K562 (cell line): Measurements from ENCODE around the gene DNASE1L1. TPM values are rescaled to one million over a fixed set of nuclear protein-coding genes. Genes with fewer than 3 reads are reported as not detected.

ENCODE experiments used
- BMI1 ChIP-seq: fragments of 150-350 bp; IDR thresholded peaks from 2 replicates; pipeline ENCODE4 v1.6.1; 2014; ENCODE audit warnings: low read length
- CBX2 ChIP-seq: fragments of 200-600 bp; sonication (generic); IDR thresholded peaks from one replicate; pipeline ENCODE4 v1.6.1; 2012; ENCODE audit warnings: mild to moderate bottlenecking, low read length, inconsistent platforms; ENCODE audit not compliant: insufficient read depth, poor library complexity, severe bottlenecking
- CTBP1 ChIP-seq: fragments of 450-650 bp; IDR thresholded peaks from 2 replicates; pipeline ENCODE4 v1.6.1; 2016; ENCODE audit warnings: borderline replicate concordance
- EP400 ChIP-seq: fragments of 450-650 bp; IDR thresholded peaks from 2 replicates; pipeline ENCODE4 v1.6.1; 2017; ENCODE audit warnings: antibody characterized with exemption, mild to moderate bottlenecking, moderate library complexity
- PPARD ChIP-seq: fragments of 250-450 bp; sonication (Bioruptor Pico); IDR thresholded peaks from 2 replicates; pipeline ENCODE4 v1.8.0; 2022; ENCODE audit warnings: inconsistent platforms, mild to moderate bottlenecking, moderate library complexity
- SETDB1 ChIP-seq: IDR thresholded peaks from one replicate; pipeline ENCODE4 v1.6.1; 2012; ENCODE audit warnings: low read length, control low read depth, inconsistent platforms
- SLC30A9 ChIP-seq: fragments of 250-450 bp; sonication (Bioruptor Pico); IDR thresholded peaks from 2 replicates; pipeline ENCODE4 v1.8.0; 2022; ENCODE audit warnings: mild to moderate bottlenecking, moderate library complexity
- SMAD4 ChIP-seq: fragments of 250-450 bp; sonication (Bioruptor Pico); conservative IDR thresholded peaks from 2 replicates; pipeline ENCODE4 v1.8.0; 2021; ENCODE audit warnings: inconsistent platforms, mild to moderate bottlenecking, moderate library complexity
- TEAD1 ChIP-seq, 2 experiments: fragments of 450-650 bp in 1 of 2; sonication (generic) in 1 of 2; formaldehyde crosslinking; IDR thresholded peaks; 2 replicates each; pipeline versions ENCODE4 v1.4.0 to v1.8.0; 2020 to 2022; ENCODE audit warnings: mild to moderate bottlenecking in 2 of 2, missing genetic modification reagents in 1 of 2
- TEAD4 ChIP-seq, 2 experiments: sonication (generic) in 1 of 2; formaldehyde crosslinking in 1 of 2; IDR thresholded peaks; 2 replicates each; pipeline versions ENCODE4 v1.6.1 to v1.8.0; 2012 to 2022; ENCODE audit warnings: borderline replicate concordance in 1 of 2, inconsistent platforms in 1 of 2, low read length in 1 of 2, mild to moderate bottlenecking in 1 of 2, missing genetic modification reagents in 1 of 2
- U2AF2 ChIP-seq: fragments of 200-400 bp; formaldehyde crosslinking; optimal IDR thresholded peaks from 2 replicates; pipeline ENCODE3; 2017; ENCODE audit warnings: low read depth, mild to moderate bottlenecking, low read length
- YBX1 ChIP-seq: fragments of 450-650 bp; IDR thresholded peaks from 2 replicates; pipeline ENCODE4 v1.7.1; 2016; ENCODE audit warnings: mild to moderate bottlenecking
- ZBTB34 ChIP-seq: fragments of 250-450 bp; sonication (Bioruptor Pico); IDR thresholded peaks from 2 replicates; pipeline ENCODE4 v1.8.0; 2021; ENCODE audit warnings: mild to moderate bottlenecking, moderate library complexity
- ZNF41 ChIP-seq: fragments of 250-450 bp; sonication (Bioruptor Pico); conservative IDR thresholded peaks from 2 replicates; pipeline ENCODE4 v1.4.0; 2020; ENCODE audit warnings: mild to moderate bottlenecking
- polyA plus RNA-seq, 8 experiments: library from polyadenylated mRNA; depleted of rRNA in 4 of 8; stranded (reverse) in 5 of 8; unstranded in 3 of 8; fragments of >200 nt; fragmentation: Nextera tagmentation in 2 of 8; fragmentation: Illumina TruSeq in 1 of 8; extraction: Ambion mirVana in 2 of 8; extraction: Trizol in 1 of 8; gene quantifications; 2 replicates each; pipeline versions ENCODE4 v1.2.1 to v1.2.3, GENCODE V29; 2011 to 2014; ENCODE audit warnings: inconsistent platforms in 1 of 8, missing spikeins in 1 of 8
- total RNA-seq, 7 experiments: library from RNA; depleted of rRNA in 6 of 7; stranded (reverse); fragments of >200 nt in 6 of 7; fragmentation: Illumina TruSeq in 2 of 7; extraction: Trizol in 2 of 7; gene quantifications; 2 replicates each; pipeline versions ENCODE4 v1.2.1 to v1.2.3, GENCODE V29; 2011 to 2021; ENCODE audit warnings: low replicate concordance in 1 of 7
- TF ChIP-seq, protein P1 (sequence below): sonication (generic); formaldehyde crosslinking; IDR thresholded peaks from 2 replicates; pipeline ENCODE4 v1.8.0; 2022; ENCODE audit warnings: mild to moderate bottlenecking, missing genetic modification reagents
- TF ChIP-seq, protein P2 (sequence below), 2 experiments: fragments of 450-650 bp in 1 of 2; IDR thresholded peaks; 2 replicates each; pipeline ENCODE4 v1.6.1; 2011 to 2017; ENCODE audit warnings: low read depth in 2 of 2, antibody characterized with exemption in 1 of 2, borderline replicate concordance in 1 of 2, low read length in 1 of 2, mild to moderate bottlenecking in 1 of 2, mixed read lengths in 1 of 2; ENCODE audit not compliant: control insufficient read depth in 1 of 2

DNASE1L1 gene
- total and polyA plus RNA-seq, 9 of the 15 experiments (the other 6 are each of a cell fraction or from before 2014, with no cell fraction given) = 0.73 to 12.6 (median 7.9) TPM

DNA sequence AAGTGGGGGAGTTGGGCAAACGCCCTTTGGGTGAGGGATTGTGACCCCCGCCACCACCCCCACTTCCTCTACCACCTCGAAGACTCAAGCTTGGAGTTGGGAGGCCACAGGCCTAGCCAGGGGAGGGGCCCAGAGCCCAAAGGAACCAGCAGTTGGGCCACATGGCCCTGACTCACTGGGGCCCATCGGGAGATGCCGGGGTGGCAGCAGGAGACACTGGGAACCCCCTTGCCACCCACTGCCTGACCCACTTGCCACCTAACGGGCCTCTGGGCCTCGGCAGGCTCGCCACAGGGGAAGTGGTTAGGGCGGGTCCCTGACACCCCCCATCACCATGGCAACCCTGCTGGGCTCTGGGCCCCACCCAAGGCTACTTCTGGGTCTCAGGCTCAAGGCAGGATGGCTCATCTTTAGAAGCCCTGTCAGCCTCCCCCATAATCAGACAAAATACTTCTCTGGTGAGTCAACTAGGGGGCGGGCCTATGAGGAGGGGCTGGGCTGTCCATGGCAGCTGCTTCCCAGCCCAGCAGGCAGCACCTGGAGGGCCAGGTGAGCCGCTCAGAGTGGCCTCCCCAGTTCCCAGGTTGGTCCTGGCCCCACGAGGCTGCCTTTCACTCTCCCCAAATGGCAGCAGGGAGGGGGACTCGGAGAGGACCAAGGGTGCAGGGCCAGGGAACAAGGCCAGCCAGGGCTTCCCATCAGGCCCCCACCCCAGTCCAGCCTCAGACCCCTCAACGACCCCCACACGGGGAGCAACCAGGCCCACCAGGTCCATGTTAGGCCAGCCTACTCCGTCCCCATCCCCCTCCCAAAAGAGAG, 40.2 kb downstream of the DNASE1L1 start (continued):
- TF ChIP-seq TEAD4 (IDR thresholded peaks at IDR 0.05; ENCODE audit: low read length) (peak; percentile 89), TEAD4 (CRISPR knock-in tag; IDR thresholded peaks at IDR 0.05; ENCODE audit: borderline replicate concordance) (no peak; the same call in 1 of the 2 replicates), SETDB1 (no peak), TEAD1 (CRISPR knock-in tag; IDR thresholded peaks at IDR 0.05) (peak; percentile 85 to 99), BMI1 (peak; percentile 74), CBX2 (no peak), SLC30A9 (CRISPR knock-in tag) (no peak), YBX1 (no peak), EP400 (0 out of 2 replicates have a peak, but pooled peaks have one; percentile 11), PPARD (no peak), ZBTB34 (no peak), U2AF2 (no peak), ZNF41 (CRISPR knock-in tag) (no peak), SMAD4 (CRISPR knock-in tag) (peak; percentile 30; the same call in 1 of the 2 replicates), CTBP1 (peak; percentile 95)
- TF ChIP-seq, protein P1, sequence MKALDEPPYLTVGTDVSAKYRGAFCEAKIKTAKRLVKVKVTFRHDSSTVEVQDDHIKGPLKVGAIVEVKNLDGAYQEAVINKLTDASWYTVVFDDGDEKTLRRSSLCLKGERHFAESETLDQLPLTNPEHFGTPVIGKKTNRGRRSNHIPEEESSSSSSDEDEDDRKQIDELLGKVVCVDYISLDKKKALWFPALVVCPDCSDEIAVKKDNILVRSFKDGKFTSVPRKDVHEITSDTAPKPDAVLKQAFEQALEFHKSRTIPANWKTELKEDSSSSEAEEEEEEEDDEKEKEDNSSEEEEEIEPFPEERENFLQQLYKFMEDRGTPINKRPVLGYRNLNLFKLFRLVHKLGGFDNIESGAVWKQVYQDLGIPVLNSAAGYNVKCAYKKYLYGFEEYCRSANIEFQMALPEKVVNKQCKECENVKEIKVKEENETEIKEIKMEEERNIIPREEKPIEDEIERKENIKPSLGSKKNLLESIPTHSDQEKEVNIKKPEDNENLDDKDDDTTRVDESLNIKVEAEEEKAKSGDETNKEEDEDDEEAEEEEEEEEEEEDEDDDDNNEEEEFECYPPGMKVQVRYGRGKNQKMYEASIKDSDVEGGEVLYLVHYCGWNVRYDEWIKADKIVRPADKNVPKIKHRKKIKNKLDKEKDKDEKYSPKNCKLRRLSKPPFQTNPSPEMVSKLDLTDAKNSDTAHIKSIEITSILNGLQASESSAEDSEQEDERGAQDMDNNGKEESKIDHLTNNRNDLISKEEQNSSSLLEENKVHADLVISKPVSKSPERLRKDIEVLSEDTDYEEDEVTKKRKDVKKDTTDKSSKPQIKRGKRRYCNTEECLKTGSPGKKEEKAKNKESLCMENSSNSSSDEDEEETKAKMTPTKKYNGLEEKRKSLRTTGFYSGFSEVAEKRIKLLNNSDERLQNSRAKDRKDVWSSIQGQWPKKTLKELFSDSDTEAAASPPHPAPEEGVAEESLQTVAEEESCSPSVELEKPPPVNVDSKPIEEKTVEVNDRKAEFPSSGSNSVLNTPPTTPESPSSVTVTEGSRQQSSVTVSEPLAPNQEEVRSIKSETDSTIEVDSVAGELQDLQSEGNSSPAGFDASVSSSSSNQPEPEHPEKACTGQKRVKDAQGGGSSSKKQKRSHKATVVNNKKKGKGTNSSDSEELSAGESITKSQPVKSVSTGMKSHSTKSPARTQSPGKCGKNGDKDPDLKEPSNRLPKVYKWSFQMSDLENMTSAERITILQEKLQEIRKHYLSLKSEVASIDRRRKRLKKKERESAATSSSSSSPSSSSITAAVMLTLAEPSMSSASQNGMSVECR = peak; percentile 46; the same call in 1 of the 2 replicates
- TF ChIP-seq, protein P2, sequence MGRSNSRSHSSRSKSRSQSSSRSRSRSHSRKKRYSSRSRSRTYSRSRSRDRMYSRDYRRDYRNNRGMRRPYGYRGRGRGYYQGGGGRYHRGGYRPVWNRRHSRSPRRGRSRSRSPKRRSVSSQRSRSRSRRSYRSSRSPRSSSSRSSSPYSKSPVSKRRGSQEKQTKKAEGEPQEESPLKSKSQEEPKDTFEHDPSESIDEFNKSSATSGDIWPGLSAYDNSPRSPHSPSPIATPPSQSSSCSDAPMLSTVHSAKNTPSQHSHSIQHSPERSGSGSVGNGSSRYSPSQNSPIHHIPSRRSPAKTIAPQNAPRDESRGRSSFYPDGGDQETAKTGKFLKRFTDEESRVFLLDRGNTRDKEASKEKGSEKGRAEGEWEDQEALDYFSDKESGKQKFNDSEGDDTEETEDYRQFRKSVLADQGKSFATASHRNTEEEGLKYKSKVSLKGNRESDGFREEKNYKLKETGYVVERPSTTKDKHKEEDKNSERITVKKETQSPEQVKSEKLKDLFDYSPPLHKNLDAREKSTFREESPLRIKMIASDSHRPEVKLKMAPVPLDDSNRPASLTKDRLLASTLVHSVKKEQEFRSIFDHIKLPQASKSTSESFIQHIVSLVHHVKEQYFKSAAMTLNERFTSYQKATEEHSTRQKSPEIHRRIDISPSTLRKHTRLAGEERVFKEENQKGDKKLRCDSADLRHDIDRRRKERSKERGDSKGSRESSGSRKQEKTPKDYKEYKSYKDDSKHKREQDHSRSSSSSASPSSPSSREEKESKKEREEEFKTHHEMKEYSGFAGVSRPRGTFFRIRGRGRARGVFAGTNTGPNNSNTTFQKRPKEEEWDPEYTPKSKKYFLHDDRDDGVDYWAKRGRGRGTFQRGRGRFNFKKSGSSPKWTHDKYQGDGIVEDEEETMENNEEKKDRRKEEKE (IDR thresholded peaks at IDR 0.05; ENCODE audit: borderline replicate concordance in 1 of 2, control insufficient read depth in 1 of 2, low read depth in 2 of 2, low read length in 1 of 2) = no peak
